GM18873 (cell line): ENCODE results near the gene ALX4.

Experiments
- ATAC-seq: cut with Tn5 transposase; IDR thresholded peaks from one replicate; pipeline ENCODE4 v1.9.1; 2021; ENCODE audit warnings: mild to moderate bottlenecking, moderate library complexity, moderate number of reproducible peaks; ENCODE audit not compliant: unreplicated experiment, low FRiP score

ALX4 gene

GRCh38 chr11:44309478-44310205 is at the start of gene ALX4:
Gene ALX4 (minus strand): TSS chr11:44310139. CDS start chr11:44310062, 77 bp downstream.
- ATAC-seq, result no peak

- no peak for ATAC-seq
These were observed 49.2 kb upstream of the ALX4 start for GRCh38 chr11:44359162-44359561.

DNA sequence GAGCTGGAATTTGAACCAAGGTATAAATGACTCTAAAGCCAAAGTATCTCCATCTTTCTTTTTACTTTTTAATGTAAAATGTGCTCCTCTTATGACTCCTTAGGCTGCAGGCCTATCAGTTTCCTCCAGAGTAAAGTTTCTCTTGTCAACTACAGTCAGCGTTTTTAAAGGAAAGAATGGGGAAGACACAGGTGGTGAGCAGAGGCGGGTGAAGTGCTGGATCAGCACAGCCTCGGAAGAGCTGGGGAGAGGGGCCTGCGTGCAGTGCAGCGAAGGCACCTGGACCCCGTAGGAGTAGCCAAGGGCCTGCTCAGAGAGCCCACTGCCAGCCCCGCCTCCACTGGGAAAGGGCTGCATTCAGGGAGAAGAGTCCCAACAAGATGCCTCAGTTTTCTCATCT is 48.8 kb upstream of the ALX4 start:
- ATAC-seq, result no peak

DNA sequence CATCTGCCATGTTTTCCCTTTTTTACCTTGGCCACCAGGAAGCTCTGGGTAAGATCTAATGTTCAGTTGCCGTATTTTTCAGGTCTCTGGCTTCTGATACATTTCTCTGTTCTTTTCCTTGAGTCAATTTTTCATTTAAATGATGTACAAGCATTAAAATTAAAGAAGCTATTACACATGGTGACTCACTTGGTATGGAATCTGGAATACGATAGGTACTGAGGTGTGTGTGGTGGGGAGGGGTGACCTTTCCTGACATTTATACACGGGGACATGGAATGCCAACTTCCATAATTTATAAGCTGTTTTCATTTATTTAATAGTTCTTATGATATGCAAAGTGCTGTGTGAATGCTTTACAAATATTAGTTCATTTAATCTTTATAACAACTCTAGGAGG is 47.8 kb upstream of the ALX4 start:
- ATAC-seq, result no peak

- no peak for ATAC-seq
These were observed 46.4 kb upstream of the ALX4 start for GRCh38 chr11:44356351-44356750.

DNA sequence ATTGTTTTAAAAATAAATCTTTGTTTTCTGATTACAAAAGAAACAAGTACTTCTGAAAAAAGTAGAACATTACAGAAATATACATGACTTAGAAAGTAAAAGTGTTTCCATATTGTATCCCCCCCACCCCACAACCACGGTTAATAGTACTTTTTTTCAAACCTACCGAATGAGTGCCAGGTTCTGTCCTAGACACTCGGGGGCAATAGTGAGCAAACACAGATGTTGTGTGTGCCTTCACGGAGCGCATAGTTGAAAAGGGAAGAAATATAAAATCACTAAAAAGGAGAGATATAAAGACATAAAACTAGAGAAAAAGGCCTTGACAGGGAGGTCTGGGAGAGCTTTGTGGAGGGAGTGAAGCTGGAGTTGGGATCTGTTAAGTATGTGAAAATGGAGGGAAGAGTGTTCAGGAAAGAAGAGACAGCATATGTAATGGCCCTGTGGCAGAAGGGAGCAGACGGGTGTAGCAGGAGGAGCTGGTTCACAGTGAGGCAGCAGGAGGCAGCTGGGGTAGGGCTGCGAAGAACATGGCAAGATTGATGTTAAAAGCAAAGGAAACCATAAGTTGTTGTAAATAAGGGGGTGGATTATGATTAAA is 42.1 kb upstream of the ALX4 start:
- no peak for ATAC-seq

GRCh38 chr11:44351006-44351660 is 41.2 kb upstream of the ALX4 start:
- ATAC-seq, result peak; percentile 67

- no peak for ATAC-seq
These were observed 39.4 kb upstream of the ALX4 start for GRCh38 chr11:44349328-44349727.

- no peak for ATAC-seq
These were observed 38.8 kb upstream of the ALX4 start for GRCh38 chr11:44348721-44349120.

- ATAC-seq, result no peak
These were observed 38.2 kb upstream of the ALX4 start for GRCh38 chr11:44348114-44348513.

DNA sequence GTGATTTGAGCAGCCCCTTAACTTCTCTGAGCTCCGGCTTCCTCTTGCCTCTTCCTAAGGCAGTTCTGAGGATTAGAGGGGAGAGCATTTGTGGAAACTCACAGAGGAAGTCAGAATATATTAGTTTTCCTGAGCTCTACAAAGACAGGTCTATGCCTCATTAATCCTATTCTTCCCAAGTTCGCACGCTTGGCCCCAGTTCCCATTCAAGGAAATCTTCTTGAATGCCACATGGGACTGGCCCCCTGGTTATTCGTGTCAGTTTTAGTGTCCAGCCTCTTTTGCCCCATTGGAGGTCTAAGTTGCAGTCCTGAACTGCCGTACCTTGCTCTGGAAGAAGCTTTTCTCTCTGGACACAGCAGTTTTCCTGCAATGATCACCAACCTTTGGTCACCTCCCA is 37.6 kb upstream of the ALX4 start:
- no peak for ATAC-seq

DNA sequence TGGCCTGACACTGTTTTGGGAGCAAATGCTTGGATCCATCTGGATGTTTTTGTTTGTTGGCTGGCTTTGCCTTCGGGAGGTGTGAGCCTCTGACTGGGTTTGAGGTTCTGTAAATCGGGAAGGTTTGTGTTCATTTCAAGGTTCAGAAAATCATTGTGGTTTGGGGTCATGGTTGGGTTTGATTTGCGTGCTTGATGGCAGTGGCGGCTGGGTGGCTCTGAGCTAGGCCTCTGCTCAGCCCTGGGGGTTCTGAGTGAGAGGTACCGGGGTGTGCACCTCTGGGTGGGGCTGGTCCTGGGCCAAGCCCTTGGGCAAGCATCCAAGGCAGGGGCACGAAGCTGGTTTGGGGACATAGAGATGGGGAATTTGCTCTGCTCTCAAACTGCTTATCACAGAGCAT is 37.0 kb upstream of the ALX4 start:
- ATAC-seq, result no peak

DNA sequence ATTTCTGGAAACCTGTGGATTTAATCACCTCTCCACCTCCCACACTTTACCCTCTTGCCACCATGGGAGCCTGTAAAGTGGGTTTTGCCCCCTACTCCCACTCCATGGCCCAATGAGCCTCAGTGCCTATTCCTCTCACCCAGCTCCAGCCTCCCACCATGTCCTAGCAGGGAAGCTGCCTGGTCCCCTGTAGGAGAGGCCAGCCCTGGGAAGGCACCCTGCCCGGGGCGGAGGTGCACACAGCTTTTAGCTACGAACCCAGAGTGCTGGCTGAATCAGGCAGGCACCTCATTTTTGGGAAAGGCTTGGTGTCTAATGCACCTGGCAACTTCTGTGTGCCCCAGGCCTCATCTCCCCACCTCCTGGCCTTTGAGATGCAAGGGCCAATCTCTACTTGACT is 35.8 kb upstream of the ALX4 start:
- no peak for ATAC-seq

- no peak for ATAC-seq
These were observed 35.0 kb upstream of the ALX4 start for GRCh38 chr11:44344921-44345320.

- no peak for ATAC-seq
These were observed 34.5 kb upstream of the ALX4 start for GRCh38 chr11:44344423-44344820.

- ATAC-seq, result no peak
These were observed 34.0 kb upstream of the ALX4 start for GRCh38 chr11:44343778-44344422.

GRCh38 chr11:44342616-44343015 is 32.7 kb upstream of the ALX4 start:
- ATAC-seq, result no peak

DNA sequence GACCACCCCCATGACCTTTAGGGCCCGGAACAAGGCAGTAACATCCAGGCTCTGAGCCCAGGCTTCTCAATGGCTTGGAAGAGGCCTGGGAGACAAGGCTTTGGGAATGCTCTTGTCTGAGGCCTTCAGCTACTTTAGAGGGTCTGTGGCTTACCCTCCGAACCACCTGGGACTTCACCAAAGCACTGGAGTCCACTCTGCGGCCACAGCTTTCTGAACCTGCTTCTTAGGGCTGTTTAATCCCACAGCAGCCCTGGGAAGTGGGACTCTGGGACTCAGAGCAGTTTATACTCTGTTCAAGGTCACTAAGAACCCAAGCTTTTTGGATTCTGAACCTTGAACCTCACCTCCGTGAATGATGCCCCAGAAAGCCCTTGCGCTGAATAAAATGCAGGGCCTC is 30.7 kb upstream of the ALX4 start:
- ATAC-seq, result no peak

- no peak for ATAC-seq
These were observed 29.6 kb upstream of the ALX4 start for GRCh38 chr11:44339530-44339883.

- ATAC-seq, result no peak
These were observed 29.0 kb upstream of the ALX4 start for GRCh38 chr11:44338698-44339529.

GRCh38 chr11:44338026-44338425 is 28.1 kb upstream of the ALX4 start:
- no peak for ATAC-seq
